Activated CD4-positive, CD25-positive, alpha-beta regulatory T cell (primary cell): ENCODE measurements around the gene CHMP6.

Experiments used
- DNase-seq, 4 experiments: peaks; one replicate each; lab custom pipeline; 2025; lab: John Stamatoyannopoulos, UW

Gene CHMP6

GRCh38 chr17:81030741-81031565 lies 39.3 kb downstream of the CHMP6 start:
- DNase-seq, result no peak

- DNase-seq, result no peak
Observed at GRCh38 chr17:81031566-81032550, 40.2 kb downstream of the CHMP6 start.

GRCh38 chr17:81032641-81033480 lies 41.2 kb downstream of the CHMP6 start:
- DNase-seq, result no peak

DNA sequence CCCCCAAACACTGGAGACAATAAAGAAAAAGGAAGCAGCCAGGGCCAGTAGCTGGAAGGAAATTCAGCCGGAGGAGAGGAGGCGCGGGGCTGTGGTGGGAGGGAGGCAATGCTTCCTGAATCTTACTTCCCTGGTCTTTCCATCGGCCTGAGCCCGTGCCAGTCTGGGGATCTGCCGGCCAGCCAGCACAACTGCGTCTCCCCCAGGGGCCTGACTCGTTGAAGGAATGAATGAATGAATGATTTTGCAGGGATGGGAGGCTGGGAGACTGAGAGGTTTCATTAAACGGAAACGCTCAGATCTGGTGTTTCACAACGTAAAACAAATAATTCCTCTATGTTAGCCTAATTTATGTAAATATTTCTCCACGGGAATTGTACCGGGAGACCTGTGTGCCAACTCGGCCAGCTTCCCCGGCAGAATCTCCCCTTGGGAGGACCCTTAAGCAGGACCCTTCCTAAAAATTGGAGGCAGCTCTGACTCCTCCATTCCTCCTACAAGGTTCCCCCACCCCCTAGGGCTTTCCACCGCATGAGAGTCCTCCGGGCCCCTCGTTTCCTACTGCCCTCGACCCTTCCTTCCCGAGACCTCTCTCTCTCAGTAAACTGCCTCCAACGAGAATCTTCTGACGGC lies 42.0 kb downstream of the CHMP6 start:
- no peak for DNase-seq

- DNase-seq, result no peak
Observed at GRCh38 chr17:81034168-81034777, 42.6 kb downstream of the CHMP6 start.

DNA sequence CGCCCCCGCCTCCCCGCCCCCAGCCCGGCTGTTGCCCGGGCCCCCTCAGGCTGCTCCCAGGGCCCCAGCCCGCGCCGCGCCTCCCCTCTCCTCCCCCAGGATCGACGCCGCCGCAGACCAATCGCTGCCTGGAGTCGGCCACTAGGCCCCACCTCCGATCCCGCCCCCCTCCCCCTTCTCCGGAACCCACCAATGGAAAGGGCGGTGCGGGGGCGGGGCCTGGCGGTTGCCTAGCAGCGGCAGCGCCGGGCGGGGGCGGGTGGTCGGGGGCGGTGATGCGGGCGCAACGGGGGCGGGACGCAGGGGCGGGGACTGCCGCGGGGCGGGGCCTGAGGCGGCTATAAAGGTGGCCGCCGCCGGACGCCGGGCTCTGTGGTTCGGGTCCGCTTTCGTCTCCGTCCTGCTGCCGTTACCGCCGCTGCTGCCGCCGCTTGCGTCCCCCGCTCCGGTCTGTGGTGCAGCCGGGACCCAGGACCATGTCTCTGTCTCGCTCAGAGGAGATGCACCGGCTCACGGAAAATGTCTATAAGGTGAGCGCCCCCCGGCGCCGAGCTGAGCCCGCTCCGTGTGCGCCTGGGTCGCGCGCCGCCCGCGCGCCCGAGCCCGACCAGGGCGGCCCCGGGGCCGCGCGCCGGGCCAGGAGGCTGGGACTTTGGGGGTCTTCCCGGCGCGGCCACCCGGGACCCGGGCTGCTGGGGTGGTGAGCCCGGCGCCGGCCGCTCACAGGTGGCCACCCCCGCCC lies 43.3 kb downstream of the CHMP6 start, which contains the start of gene BAIAP2:
TSS of gene BAIAP2 (plus strand) at position 373 of the 742 bp plus-strand sequence. CDS start at position 477, 104 bp downstream.
- DNase-seq, result peak; percentile 98 to 99 (median 99)

GRCh38 chr17:81035521-81036196 lies 44.0 kb downstream of the CHMP6 start:
- DNase-seq, result no peak

DNA sequence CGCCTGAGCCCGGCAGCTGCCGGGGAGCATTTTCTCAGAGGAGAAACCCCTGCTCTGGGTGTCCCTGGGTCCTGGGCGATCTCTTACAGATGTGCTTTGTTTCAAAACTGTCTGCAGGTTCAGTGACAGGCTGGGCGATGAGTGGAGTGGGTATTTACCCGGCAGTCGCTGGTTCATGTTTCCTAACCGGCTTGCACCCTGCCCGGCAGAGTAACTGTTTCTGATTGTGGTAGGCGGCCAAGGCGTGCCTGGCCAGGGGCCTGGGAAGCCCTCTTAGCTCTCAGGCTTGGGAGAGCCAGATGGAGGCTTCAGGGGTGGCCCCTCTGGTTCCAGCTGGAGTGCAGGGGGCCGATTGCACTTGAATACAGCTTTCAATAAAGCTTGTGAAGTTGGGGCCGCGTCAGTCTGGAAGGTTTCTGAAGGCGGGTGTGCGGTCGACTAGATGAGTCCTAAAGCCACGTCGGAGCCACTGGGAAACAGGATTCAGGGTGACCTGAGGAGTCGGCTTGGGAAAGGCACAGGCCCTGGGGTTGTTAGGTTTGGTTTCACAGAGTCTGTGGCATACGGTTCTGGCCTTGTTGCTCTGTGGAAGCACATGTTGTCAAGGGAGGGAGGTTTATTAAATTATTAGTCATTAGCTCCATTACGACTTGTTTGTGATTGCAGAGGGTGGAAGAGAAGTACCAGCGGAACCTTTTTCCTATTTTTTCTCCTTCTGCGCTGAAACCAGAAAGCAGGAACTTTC lies 44.7 kb downstream of the CHMP6 start:
- DNase-seq, result no peak

DNA sequence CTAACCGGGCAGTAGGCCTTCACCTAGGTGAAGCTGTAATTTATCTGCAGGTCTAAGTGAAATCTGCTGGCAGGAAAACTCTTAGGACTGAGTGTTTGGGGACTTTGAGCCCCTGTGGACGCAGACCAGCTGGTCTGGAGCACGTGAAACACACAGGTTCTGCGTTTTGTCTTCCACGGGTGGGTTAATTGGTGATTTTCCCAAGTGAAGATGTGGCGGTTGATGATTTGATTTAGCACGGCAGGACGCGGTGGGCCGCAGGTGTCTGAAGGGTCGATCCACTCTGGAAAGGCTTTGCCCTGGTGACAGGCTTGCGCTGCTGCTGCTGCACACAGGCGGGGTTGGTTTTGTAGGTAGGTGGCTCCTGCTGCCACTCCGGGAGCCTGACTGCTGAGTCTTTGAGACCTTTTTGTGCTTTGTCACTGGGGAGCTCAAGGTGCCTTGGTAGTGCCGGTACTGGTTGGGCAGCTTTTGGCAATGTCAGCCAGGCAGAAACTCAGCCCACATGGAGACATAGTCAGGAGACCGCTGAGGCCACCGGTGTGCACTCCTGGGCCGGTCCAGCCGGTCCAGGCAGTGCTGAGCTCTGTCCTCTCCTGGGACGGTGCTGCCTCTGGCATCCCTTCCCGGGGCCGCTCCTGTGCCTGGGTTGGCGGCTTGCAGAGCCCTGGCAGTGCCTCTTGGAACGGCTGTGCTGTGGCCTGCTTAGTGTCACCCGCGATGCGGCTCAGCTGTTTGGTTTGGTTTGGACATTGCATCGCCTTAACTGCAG lies 45.6 kb downstream of the CHMP6 start:
- DNase-seq, result no peak

GRCh38 chr17:81037798-81038733 lies 46.4 kb downstream of the CHMP6 start:
- no peak for DNase-seq

GRCh38 chr17:81039096-81039495 lies 47.5 kb downstream of the CHMP6 start:
- no peak for DNase-seq

DNA sequence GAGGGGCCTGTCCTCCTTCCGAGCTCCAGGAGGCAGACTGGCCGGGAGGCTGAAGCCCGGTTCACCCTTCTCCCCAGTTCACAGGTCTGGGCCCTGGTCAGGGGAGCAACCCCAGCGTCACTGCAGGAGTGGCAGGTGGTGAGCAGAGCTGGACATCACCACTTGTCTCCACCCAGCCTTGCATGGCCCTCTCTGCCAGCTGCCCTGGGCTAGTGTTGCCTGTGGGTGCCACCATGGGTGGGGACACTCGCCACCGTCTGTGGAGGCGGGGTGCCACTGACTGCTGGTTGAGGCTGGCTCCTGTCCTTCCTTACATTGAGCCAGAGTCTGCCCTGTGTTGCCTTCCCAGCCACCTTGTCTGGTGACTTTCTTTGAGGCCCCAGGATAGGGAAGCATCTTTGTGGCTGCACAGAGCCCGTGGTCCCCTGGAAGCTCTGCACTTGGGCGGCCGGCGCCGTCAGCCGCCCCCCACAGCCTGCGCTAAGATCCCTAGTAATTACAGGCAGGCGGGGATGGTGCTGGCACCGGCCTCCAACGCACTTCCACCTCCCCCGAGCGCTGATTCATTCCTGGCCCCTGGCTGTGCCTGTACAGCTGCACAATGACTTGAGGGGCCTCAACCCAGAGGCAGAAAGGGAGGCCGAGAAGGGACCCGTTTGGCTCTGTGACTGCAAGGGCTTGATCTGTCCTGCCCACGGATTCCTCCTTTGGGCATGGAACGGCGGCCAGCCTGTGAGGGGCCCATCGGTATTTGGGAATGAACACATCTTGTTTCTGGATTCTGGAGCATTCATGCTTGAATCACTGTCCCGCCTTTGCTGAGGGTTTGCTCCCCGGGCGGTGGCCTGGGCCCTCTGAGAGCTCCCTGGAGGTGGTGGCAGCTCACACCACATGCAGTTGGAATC lies 48.5 kb downstream of the CHMP6 start:
- no peak for DNase-seq

DNA sequence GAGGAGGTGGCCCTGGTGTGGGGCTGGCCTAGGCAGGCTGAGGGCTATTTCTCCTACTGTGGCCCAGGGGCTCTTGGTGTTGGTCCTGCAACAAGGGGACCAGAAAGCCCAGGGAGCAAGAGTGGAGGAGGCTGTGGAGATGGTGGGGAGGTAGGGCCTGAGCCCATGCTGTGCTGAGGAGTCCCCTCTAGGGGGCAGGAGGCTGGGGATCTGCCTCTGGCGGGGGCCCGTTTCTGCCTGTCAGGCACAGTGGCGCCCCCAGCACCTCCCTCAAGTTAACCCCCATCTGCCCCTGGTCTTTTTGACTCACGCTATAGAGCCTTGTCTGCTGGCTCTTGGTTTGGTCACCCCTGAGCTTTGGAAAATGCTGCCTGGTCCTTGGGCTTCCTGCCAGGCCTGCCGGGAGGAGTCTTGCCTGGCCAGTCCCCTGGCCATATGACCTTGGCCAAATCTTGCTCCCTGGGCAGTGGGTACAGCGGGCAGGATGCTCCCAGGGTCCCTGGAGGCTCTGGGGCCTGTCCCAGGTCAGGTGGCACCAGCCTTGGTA lies 49.2 kb downstream of the CHMP6 start:
- DNase-seq, result no peak

DNA sequence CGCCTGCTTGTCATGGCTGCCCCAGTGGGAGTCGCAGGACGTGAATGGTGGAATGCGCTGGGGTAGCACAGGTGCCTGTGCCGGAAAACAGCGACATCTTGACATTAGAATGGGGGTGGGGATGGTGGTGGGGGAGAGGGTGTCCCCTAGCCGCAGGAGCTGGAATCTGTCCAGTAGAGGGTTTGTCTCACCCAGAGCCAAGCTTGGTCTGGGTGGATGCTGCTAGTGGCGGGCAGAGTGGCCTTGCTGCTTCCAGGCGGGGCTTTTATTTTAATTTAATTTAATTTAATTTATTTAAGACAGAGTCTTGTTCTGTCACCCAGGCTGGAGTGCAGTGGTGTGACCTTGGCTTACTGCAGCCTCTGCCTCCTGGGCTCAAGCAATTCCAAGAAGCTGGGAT lies 51.0 kb downstream of the CHMP6 start:
- no peak for DNase-seq

DNA sequence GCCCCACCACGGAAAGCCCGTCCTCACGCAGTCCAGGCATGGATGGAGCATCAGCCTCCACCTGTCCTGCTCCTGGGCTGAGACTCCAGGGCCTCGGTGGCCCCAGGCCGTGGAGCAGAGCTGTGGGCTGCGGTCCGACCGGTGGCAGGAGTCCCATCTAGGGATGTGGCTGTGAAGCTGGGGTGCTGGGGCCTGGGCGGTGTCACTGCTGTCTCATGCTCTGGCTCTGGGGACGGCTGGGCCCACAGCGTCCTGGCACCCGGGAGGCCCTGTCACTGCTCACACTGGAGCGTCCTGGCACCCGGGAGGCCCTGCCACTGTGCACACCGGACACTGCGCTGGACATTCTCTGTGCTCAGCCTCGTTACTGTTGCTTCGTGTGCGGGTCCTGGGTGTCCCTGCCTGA lies 51.7 kb downstream of the CHMP6 start:
- DNase-seq, result no peak
